Measurements from ENCODE around the gene TSBP1.

- TF ChIP-seq CTCF (IDR thresholded peaks at IDR 0.05) (no peak), POLR2A (IDR thresholded peaks at IDR 0.05) (no peak), POLR2AphosphoS5 (IDR thresholded peaks at IDR 0.05) (no peak)
Measured at GRCh38 chr6:32329141-32329540, 42.6 kb downstream of the TSBP1 start.
